ENCODE measurements around the gene CDKL2. TPM values are rescaled to one million over a fixed set of nuclear protein-coding genes. Genes with fewer than 3 reads are reported as not detected.

Gene CDKL2
- total RNA-seq, 1 donor from 2014 or later: 0.74 TPM

DNA sequence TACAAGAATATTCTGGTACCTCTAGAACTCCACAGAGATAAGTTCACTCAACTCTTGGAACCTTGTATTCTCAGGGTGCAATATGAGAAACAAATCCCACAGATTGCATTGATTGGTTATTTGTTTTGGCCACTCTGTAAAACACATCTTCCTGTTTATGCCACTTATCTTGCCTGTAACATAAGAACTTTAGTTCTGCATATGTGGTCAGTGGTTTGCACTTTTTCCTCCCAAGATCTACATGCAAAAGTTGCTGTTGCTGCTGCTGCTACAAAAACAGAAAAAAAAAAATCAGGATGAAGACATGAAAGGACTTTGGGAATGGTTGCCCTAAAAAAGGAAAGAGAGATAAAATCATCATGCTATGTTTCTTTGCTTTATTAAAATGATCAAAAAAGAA is 64.8 kb downstream of the CDKL2 start:
- H3K9me3 ChIP-seq: no peaks in the 10 kb centered on the region
- intact Hi-C loops (cut with DNase I): no loop called here
- no peak overlapping the region for H3K4me3 ChIP-seq
- DNase-seq (ENCODE audit: extremely low spot score in 2 of 2): no peak
- H3K27ac ChIP-seq: no peak overlapping the region
- no peak for TF ChIP-seq POLR2AphosphoS5 (IDR thresholded peaks at IDR 0.05; ENCODE audit: insufficient read depth in 1 of 2, low read depth in 1 of 2)
- TF ChIP-seq POLR2A (IDR thresholded peaks at IDR 0.05): no peak
- TF ChIP-seq, protein P1, sequence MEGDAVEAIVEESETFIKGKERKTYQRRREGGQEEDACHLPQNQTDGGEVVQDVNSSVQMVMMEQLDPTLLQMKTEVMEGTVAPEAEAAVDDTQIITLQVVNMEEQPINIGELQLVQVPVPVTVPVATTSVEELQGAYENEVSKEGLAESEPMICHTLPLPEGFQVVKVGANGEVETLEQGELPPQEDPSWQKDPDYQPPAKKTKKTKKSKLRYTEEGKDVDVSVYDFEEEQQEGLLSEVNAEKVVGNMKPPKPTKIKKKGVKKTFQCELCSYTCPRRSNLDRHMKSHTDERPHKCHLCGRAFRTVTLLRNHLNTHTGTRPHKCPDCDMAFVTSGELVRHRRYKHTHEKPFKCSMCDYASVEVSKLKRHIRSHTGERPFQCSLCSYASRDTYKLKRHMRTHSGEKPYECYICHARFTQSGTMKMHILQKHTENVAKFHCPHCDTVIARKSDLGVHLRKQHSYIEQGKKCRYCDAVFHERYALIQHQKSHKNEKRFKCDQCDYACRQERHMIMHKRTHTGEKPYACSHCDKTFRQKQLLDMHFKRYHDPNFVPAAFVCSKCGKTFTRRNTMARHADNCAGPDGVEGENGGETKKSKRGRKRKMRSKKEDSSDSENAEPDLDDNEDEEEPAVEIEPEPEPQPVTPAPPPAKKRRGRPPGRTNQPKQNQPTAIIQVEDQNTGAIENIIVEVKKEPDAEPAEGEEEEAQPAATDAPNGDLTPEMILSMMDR (IDR thresholded peaks at IDR 0.05): no peak
- H3K4me1 ChIP-seq: no peaks in the 10 kb centered on the region
- H3K36me3 ChIP-seq: no peaks in the 10 kb centered on the region
- no peaks in the 10 kb centered on the region for H3K27me3 ChIP-seq

DNA sequence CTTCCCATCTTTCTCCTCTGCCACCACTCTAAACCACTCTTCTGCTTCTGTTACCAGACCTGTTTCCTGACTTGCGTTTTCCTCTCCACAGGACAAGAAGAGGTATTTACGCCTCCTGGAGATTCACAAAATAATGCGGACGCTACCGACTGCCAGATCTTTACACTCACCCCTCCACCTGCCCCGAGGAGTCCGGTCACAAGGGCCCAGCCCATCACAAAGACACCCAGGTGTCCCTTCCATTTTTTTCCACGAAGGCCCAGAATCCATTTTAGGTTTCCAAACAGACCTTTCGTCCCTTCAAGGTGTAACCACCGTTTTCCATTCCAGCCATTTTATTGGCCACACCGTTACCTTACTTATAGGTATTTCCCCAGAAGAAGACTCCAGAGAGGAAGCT is 66.3 kb downstream of the CDKL2 start:
- intact Hi-C loops (cut with DNase I): no loop called here
- H3K4me3 ChIP-seq: no peak overlapping the region
- no peak for DNase-seq (ENCODE audit: extremely low spot score in 2 of 2)
- TF ChIP-seq POLR2A (IDR thresholded peaks at IDR 0.05): no peak
- TF ChIP-seq, protein P1 (IDR thresholded peaks at IDR 0.05): no peak
- H3K36me3 ChIP-seq: no peaks in the 10 kb centered on the region
- H3K27me3 ChIP-seq: no peaks in the 10 kb centered on the region
- no peak overlapping the region for H3K27ac ChIP-seq
- no peaks in the 10 kb centered on the region for H3K9me3 ChIP-seq
- no peaks in the 10 kb centered on the region for H3K4me1 ChIP-seq

DNA sequence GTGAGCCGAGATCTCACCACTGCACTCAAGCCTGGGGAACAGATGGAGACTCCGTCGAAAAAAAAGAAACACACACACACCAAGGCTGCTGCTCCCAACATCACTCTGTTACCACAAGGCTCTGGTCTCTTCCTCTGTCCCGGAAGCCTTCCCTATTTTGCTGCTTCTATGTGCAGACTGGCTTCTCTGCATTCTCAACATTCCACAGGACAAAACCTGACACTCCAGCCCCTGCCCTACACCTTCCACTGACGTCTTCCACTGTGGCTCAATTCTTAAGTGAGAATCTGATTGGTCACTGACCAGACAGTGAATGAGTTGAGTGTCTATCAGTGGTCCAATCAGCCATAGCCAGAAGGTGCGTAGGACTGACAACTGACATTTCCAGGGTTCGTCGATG is 68.5 kb downstream of the CDKL2 start:
- Histone ChIP-seq H3K27me3 (no peaks in the 10 kb centered on the region), H3K27ac (no peak overlapping the region), H3K4me3 (no peak overlapping the region), H3K9me3 (no peaks in the 10 kb centered on the region), H3K36me3 (no peaks in the 10 kb centered on the region), H3K4me1 (no peaks in the 10 kb centered on the region)
- DNase-seq (ENCODE audit: extremely low spot score in 2 of 2): no peak
- intact Hi-C loops (cut with DNase I): no loop called here
- TF ChIP-seq, protein P1 (IDR thresholded peaks at IDR 0.05): no peak
- TF ChIP-seq POLR2A (IDR thresholded peaks at IDR 0.05) (no peak), POLR2AphosphoS5 (IDR thresholded peaks at IDR 0.05; ENCODE audit: insufficient read depth in 1 of 2, low read depth in 1 of 2) (no peak)

DNA sequence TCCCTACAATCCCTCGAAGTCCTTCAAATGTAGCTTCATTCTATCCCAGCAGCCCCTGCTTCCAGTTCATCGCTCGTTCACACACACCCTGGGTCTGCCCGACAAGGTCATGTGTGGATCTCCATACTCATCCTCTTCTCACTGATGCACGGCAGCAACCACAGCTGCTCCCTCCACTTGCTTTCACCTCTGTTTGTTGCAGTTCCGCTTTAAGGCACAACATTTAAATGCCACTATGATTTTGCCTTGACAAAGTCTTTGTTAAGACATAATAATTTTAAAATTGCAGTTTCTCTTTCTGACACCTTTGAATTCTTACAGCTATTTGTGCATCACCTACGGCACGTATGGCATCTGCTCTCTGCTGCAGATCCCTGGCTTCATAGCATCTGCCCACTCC is 72.6 kb downstream of the CDKL2 start:
- intact Hi-C loops (cut with DNase I): no loop called here
- no peak for TF ChIP-seq POLR2A (IDR thresholded peaks at IDR 0.05)
- TF ChIP-seq, protein P1 (IDR thresholded peaks at IDR 0.05): no peak
- no peak for TF ChIP-seq POLR2AphosphoS5 (IDR thresholded peaks at IDR 0.05; ENCODE audit: insufficient read depth in 1 of 2, low read depth in 1 of 2)
- Histone ChIP-seq H3K9me3 (no peaks in the 10 kb centered on the region), H3K36me3 (no peaks in the 10 kb centered on the region), H3K4me1 (no peaks in the 10 kb centered on the region), H3K27me3 (no peaks in the 10 kb centered on the region), H3K4me3 (no peak overlapping the region), H3K27ac (no peak overlapping the region)
- DNase-seq (ENCODE audit: extremely low spot score in 2 of 2): no peak

DNA sequence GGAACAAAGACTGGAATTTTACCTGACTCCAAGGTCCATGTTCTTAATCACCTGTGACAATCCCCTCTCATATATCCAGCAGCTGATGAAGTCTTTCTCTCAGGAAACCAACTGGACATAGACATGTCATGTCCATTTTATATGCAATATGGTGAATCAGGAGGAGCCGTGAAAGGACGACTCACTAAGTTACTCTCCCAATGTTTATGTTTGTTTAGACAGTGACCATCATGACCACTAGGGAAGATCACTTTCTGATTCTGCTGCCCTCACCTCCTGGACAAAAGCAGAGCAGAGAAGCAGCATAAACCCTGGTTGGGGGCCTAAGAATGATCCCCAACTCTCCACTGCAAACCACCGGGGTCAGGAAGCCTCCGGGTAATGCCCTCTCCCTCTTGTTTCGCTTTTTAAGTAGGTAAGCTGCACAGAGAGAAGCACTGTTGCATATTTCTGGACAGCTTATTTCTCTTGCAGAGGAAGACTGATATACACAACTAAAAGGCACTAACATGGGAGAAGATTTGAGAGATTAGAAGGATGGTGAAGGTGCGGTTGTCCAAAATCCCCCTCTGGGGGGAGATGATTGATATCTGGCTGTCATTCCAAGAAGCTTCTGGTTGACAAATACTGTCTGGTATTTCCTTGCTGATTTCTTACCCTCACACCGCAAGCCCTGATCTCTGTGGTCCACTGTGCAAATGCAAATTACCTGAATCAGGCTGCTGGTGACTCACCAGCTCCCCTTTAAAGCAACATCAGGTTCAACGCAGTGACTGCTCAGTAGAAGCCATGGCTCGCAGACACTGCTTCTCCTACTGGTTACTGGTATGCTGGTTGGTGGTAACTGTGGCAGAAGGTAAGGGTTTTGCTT is 74.8 kb downstream of the CDKL2 start, which contains the start of gene ODAPH:
ODAPH (plus strand) TSS at position 773 of the 871 bp plus-strand sequence; CDS start at position 790, 17 bp downstream.
- Histone ChIP-seq H3K27ac (no peak within 1 kb of the TSS), H3K4me3 (no peak within 1 kb of the TSS), H3K27me3 (no peaks in the 10 kb centered on the region), H3K36me3 (no peaks in the 10 kb centered on the region), H3K4me1 (no peaks in the 10 kb centered on the region), H3K9me3 (no peaks in the 10 kb centered on the region)
- DNase-seq (ENCODE audit: extremely low spot score in 2 of 2): no peak
- intact Hi-C loops (cut with DNase I): no loop called here
- no peak for TF ChIP-seq POLR2AphosphoS5 (IDR thresholded peaks at IDR 0.05; ENCODE audit: insufficient read depth in 1 of 2, low read depth in 1 of 2)
- TF ChIP-seq, protein P1 (IDR thresholded peaks at IDR 0.05): no peak
- TF ChIP-seq POLR2A (IDR thresholded peaks at IDR 0.05): no peak

Measured in vagina (tissue), 2 donors.